Liver (tissue), 5 donors: ENCODE measurements around the gene MRPS18C. TPM values are rescaled to one million over a fixed set of nuclear protein-coding genes. Genes with fewer than 3 reads are reported as not detected.

Experiments
- HNF4A ChIP-seq, 2 donors: conservative IDR thresholded peaks; 2 replicates each; pipeline ENCODE4 v1.6.1; 2016; ENCODE audit warnings: antibody characterized with exemption in 2 of 2, mild to moderate bottlenecking in 2 of 2
- JUND ChIP-seq, 2 donors: IDR thresholded peaks; 2 replicates each; pipeline ENCODE4 v1.6.1; 2016; ENCODE audit warnings: antibody characterized with exemption in 2 of 2
- RXRA ChIP-seq, 2 donors: IDR thresholded peaks; 2 replicates each; pipeline ENCODE4 v1.6.1; 2017 to 2018; ENCODE audit warnings: antibody characterized with exemption in 2 of 2, mild to moderate bottlenecking in 1 of 2
- TAF1 ChIP-seq: conservative IDR thresholded peaks from 2 replicates; pipeline ENCODE4 v1.6.1; 2016; ENCODE audit warnings: antibody characterized with exemption, mild to moderate bottlenecking
- YY1 ChIP-seq: IDR thresholded peaks from 2 replicates; pipeline ENCODE4 v1.6.1; 2016; ENCODE audit warnings: antibody characterized with exemption, mild to moderate bottlenecking
- polyA plus RNA-seq, 2 donors: library from polyadenylated mRNA; stranded (reverse) in 1 of 2; unstranded in 1 of 2; fragments of 200-250 nt in 1 of 2; fragments of >200 nt in 1 of 2; fragmentation: Nextera tagmentation in 1 of 2; extraction: Ambion mirVana in 1 of 2; gene quantifications; one replicate each; pipeline versions ENCODE4 v1.2.1 to v1.2.3, GENCODE V29; 2013 to 2015
- total RNA-seq, 2 donors: library from RNA; depleted of rRNA; stranded (reverse); fragments of >200 nt; gene quantifications; one replicate each; pipeline ENCODE4 v1.2.3, GENCODE V29; 2014
- TF ChIP-seq, protein P1 (sequence below): fragments of 150-350 bp; IDR thresholded peaks from 2 replicates; pipeline ENCODE4 v1.5.1; 2017; ENCODE audit warnings: improper control_type of control experiment, low read depth, low read length; ENCODE audit not compliant: missing input control
- donor health status: healthy.
- donor health status: healthy.
- donor health status: healthy.

The MRPS18C gene
- total and polyA plus RNA-seq, 4 donors, result 12.2 to 97.3 (median 17.1) TPM

DNA sequence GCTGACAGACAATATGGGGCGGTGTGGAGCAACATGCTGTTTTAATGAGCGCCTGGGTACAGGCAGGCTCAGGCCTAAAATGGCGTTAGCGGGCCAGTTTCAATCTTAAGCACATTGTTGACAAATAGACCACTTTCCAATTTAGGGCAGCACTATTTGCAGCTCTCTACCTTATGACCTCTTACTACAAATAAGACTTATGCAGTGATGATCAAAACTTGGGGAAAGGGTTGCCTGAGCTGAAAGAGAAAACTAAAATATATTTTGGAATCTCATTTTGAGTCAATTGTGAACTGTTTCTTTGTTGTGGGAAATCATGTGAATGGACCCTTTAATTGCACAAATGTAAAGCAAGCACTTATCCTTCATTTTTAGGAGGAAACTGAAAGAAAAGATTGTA, 54.6 kb downstream of the MRPS18C start (continued):
- TF ChIP-seq, protein P1, sequence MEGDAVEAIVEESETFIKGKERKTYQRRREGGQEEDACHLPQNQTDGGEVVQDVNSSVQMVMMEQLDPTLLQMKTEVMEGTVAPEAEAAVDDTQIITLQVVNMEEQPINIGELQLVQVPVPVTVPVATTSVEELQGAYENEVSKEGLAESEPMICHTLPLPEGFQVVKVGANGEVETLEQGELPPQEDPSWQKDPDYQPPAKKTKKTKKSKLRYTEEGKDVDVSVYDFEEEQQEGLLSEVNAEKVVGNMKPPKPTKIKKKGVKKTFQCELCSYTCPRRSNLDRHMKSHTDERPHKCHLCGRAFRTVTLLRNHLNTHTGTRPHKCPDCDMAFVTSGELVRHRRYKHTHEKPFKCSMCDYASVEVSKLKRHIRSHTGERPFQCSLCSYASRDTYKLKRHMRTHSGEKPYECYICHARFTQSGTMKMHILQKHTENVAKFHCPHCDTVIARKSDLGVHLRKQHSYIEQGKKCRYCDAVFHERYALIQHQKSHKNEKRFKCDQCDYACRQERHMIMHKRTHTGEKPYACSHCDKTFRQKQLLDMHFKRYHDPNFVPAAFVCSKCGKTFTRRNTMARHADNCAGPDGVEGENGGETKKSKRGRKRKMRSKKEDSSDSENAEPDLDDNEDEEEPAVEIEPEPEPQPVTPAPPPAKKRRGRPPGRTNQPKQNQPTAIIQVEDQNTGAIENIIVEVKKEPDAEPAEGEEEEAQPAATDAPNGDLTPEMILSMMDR, result no peak
- TF ChIP-seq JUND (IDR thresholded peaks at IDR 0.05) (no peak), HNF4A (conservative IDR thresholded peaks at IDR 0.05) (no peak), YY1 (no peak), TAF1 (no peak), RXRA (IDR thresholded peaks at IDR 0.05) (no peak)

Other genes with a start within 250 kb of the MRPS18C start
- gene COQ2, start 171.3 kb upstream of the MRPS18C start, total RNA-seq, result 10 to 100 TPM in 1 of 2 donors, 1 to 10 TPM in 1; 8.6 to 13.6 TPM
- gene COQ2, start 171.3 kb upstream of the MRPS18C start, polyA plus RNA-seq, result 10 to 100 TPM in 1 of 2 donors, 1 to 10 TPM in 1; 10.0 to 11.6 TPM
- 1 to 10 TPM; 1.0 to 4.7 TPM for gene HPSE, start 121.2 kb upstream of the MRPS18C start, total RNA-seq
- gene HPSE, start 121.2 kb upstream of the MRPS18C start, polyA plus RNA-seq, result 1 to 10 TPM in 1 of 2 donors, under 1 TPM in 1; 0.43 to 1.0 TPM
- 10 to 100 TPM in 1 of 2 donors, 1 to 10 TPM in 1; 7.6 to 10.0 TPM for gene HELQ, start 235 bp upstream of the MRPS18C start, total RNA-seq
- 1 to 10 TPM; 5.8 TPM for gene HELQ, start 235 bp upstream of the MRPS18C start, polyA plus RNA-seq
- 1 to 10 TPM; 1.6 to 7.8 TPM for gene ABRAXAS1, start 29.0 kb downstream of the MRPS18C start, total RNA-seq
- 1 to 10 TPM in 1 of 2 donors, under 1 TPM in 1; 0.96 to 1.0 TPM for gene ABRAXAS1, start 29.0 kb downstream of the MRPS18C start, polyA plus RNA-seq
- gene GPAT3, start 80.0 kb downstream of the MRPS18C start, total RNA-seq, result 1 to 10 TPM; 1.8 to 5.3 TPM
- gene GPAT3, start 80.0 kb downstream of the MRPS18C start, polyA plus RNA-seq, result 1 to 10 TPM; 3.8 to 6.2 TPM